Tibial artery (tissue), 4 donors: ENCODE data around the gene MUC2.
A peak's percentile ranks its signal among the peaks of the same experiment; 100 is the strongest.

Source experiments
- DNase-seq, 2 donors: peaks; one replicate each; pipeline ENCODE4 v3.0.0-alpha.2; 2019
- H3K27ac ChIP-seq, 2 donors: fragments of 200-600 bp; sonication (generic) in 1 of 2; 1 replicate in 1 of 2; 2 replicates in 1 of 2; pipeline ENCODE4 v1.5.1; 2018 to 2019; ENCODE audit warnings: mild to moderate bottlenecking in 1 of 2
- H3K27me3 ChIP-seq, 2 donors: fragments of 200-600 bp; sonication (generic) in 1 of 2; one replicate each; pipeline versions ENCODE4 v1.5.1 to v1.6.0; 2016 to 2019
- H3K36me3 ChIP-seq, 3 donors: fragments of 200-600 bp; sonication (generic) in 2 of 3; one replicate each; pipeline ENCODE4 v1.5.1; 2016 to 2019; ENCODE audit warnings: mild to moderate bottlenecking in 2 of 3
- H3K4me1 ChIP-seq, 4 donors: fragments of 200-600 bp; sonication (generic) in 2 of 4; 1 replicate in 3 of 4; 2 replicates in 1 of 4; pipeline ENCODE4 v1.5.1; 2016 to 2019
- H3K4me3 ChIP-seq, 2 donors: fragments of 200-600 bp; sonication (generic) in 1 of 2; 1 replicate in 1 of 2; 2 replicates in 1 of 2; pipeline ENCODE4 v1.5.1; 2018 to 2019; ENCODE audit warnings: mild to moderate bottlenecking in 2 of 2
- H3K9me3 ChIP-seq, 3 donors: fragments of 200-600 bp; sonication (generic) in 1 of 3; one replicate each; pipeline ENCODE4 v1.5.1; 2016 to 2019
- intact Hi-C: fragments of 100-400 bp; cut with DNase I; formaldehyde crosslinking; loops from one replicate; pipeline ENCODE4 v1.15.0; 2023; ENCODE audit warnings: low total_unique reads
- TF ChIP-seq, protein P1 (sequence below), 2 experiments: fragments of 200-600 bp in 1 of 2; fragments of 450-650 bp in 1 of 2; IDR thresholded peaks; one replicate each; pipeline ENCODE4 v1.5.1; 2017 to 2019; ENCODE audit warnings: antibody characterized with exemption in 2 of 2, mild to moderate bottlenecking in 1 of 2, moderate library complexity in 1 of 2

Gene MUC2

GRCh38 chr11:1074244-1075221, at the start of gene MUC2:
MUC2 (plus strand) TSS chr11:1074874.
- TF ChIP-seq, protein P1, sequence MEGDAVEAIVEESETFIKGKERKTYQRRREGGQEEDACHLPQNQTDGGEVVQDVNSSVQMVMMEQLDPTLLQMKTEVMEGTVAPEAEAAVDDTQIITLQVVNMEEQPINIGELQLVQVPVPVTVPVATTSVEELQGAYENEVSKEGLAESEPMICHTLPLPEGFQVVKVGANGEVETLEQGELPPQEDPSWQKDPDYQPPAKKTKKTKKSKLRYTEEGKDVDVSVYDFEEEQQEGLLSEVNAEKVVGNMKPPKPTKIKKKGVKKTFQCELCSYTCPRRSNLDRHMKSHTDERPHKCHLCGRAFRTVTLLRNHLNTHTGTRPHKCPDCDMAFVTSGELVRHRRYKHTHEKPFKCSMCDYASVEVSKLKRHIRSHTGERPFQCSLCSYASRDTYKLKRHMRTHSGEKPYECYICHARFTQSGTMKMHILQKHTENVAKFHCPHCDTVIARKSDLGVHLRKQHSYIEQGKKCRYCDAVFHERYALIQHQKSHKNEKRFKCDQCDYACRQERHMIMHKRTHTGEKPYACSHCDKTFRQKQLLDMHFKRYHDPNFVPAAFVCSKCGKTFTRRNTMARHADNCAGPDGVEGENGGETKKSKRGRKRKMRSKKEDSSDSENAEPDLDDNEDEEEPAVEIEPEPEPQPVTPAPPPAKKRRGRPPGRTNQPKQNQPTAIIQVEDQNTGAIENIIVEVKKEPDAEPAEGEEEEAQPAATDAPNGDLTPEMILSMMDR (IDR thresholded peaks at IDR 0.05): no peak
- H3K27me3 ChIP-seq: peaks cover 0 to 54% of the 10 kb centered on the region in 2 donors
- H3K36me3 ChIP-seq: no peaks in the 10 kb centered on the region
- intact Hi-C loops: no loop called here
- H3K9me3 ChIP-seq: no peaks in the 10 kb centered on the region
- DNase-seq: peak; percentile 15 to 58
- no peak within 1 kb of the TSS for H3K27ac ChIP-seq
- H3K4me1 ChIP-seq: peaks cover 0 to 8% (median 0%) of the 10 kb centered on the region in 4 donors
- H3K4me3 ChIP-seq: no peak within 1 kb of the TSS

DNA sequence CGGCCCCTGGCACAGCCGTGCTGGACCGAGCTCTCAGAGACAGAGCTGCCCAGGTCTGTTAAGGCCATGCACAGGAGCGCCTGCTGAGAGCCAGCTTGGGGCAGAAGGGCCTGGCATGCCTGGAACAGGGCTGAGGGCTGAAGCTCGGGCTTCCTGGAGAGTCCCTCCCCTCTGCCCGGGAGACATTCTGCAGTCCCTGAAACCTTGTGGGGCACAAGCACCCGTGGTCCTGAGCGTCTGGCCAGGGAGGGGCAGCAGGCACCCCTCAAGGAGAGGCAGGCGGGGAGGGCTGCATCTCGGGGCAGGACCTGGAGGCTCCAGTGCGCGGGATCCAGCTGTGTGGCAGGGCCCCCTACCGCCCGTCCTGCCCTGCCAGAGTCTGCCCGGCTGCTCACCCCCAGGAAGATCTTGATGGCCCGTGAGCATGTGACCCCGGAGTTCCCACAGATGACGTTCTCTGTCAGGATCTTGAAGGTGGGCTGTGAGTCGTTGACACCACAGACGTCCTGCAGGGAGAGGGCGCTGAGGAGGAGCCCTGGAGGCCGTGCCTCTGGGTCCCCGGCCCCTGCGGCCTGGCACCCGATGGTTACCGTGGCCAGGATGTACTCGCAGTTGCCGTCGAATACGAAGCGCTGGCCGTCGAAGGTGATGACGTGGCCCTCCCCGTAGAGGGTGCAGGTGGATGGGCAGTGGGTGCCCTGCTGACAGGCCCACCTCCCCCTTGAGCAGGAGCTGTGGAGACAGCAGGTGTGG, 49.1 kb upstream of the MUC2 start:
- intact Hi-C loops: no loop called here
- Histone ChIP-seq H3K36me3 (peaks cover 0 to 25% (median 0%) of the 10 kb centered on the region in 3 donors), H3K4me1 (no peaks in the 10 kb centered on the region), H3K27ac (no peak overlapping the region), H3K9me3 (no peaks in the 10 kb centered on the region), H3K27me3 (no peaks in the 10 kb centered on the region), H3K4me3 (no peak overlapping the region)
- no peak for DNase-seq
- TF ChIP-seq, protein P1 (IDR thresholded peaks at IDR 0.05): no peak

DNA sequence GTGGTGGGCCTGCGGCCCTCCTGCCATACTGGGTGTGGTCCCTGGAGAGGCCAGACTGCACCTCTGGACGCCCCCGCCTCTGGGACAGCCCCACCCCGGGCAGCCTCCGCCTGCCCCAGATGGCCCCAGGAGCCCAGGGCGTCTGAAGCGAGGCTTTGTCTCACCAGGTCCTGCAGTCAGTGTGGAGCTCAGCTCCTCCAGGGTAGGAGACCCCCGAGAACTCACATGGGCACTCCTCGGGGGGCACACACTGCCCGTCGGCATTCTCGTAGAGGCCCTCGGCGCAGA, 48.6 kb upstream of the MUC2 start:
- Histone ChIP-seq H3K27ac (no peak overlapping the region), H3K4me1 (no peaks in the 10 kb centered on the region), H3K4me3 (no peak overlapping the region), H3K36me3 (peaks cover 0 to 25% (median 0%) of the 10 kb centered on the region in 3 donors), H3K27me3 (no peaks in the 10 kb centered on the region), H3K9me3 (no peaks in the 10 kb centered on the region)
- DNase-seq: no peak
- intact Hi-C loops: no loop called here
- TF ChIP-seq, protein P1 (IDR thresholded peaks at IDR 0.05): no peak

DNA sequence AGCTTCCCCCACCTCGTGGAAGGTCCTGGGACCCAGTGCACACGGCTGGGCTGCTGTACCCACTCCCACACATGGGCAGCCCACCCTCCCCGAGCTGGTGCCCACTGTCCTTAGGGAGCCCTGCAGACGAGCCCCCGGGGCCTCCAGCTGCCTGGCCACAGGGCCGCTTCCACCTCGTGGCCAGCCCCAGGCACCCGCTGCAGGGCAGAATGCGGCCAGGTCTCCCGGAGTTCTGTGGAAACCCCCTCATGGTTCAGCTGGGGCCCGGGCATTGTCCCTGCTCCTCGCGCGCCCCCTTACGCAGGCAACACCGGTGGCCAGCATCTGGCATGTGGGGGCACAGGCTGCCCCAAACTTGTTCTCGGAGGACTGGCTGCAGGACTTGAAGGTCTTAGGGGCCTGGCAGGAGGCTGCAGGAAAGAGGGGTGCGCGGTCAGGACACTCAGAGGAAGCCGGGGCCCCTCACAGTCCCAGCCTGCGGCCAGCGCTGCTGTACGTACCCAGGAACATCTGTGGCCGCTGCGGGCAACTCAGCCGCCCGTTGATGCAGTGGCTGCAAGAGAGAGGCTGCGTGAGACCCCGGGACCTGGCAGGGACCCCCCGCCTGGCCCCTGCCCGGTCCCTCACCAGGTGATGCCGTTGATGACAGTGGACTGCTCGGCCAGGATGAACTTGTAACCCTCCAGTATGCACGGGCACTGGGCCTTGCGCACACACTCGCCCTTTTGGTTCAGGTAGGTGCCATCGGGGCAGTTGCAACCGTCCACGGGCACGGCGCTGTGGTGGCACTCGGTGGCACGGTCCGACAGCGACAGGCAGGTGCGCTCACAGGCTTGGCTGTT, 47.8 kb upstream of the MUC2 start:
- H3K27me3 ChIP-seq: no peaks in the 10 kb centered on the region
- no peak for DNase-seq
- intact Hi-C loops: no loop called here
- no peak overlapping the region for H3K27ac ChIP-seq
- no peaks in the 10 kb centered on the region for H3K4me1 ChIP-seq
- no peak overlapping the region for H3K4me3 ChIP-seq
- TF ChIP-seq, protein P1 (IDR thresholded peaks at IDR 0.05): no peak
- peaks cover 0 to 25% (median 0%) of the 10 kb centered on the region in 3 donors for H3K36me3 ChIP-seq
- no peaks in the 10 kb centered on the region for H3K9me3 ChIP-seq
